ENCODE results near the gene NAA60. TPM values are rescaled to one million over a fixed set of nuclear protein-coding genes. Genes with fewer than 3 reads are reported as not detected.

NAA60 gene
- total and polyA plus RNA-seq, 2 donors from 2014 or later = 51.6 to 66.6 TPM

DNA sequence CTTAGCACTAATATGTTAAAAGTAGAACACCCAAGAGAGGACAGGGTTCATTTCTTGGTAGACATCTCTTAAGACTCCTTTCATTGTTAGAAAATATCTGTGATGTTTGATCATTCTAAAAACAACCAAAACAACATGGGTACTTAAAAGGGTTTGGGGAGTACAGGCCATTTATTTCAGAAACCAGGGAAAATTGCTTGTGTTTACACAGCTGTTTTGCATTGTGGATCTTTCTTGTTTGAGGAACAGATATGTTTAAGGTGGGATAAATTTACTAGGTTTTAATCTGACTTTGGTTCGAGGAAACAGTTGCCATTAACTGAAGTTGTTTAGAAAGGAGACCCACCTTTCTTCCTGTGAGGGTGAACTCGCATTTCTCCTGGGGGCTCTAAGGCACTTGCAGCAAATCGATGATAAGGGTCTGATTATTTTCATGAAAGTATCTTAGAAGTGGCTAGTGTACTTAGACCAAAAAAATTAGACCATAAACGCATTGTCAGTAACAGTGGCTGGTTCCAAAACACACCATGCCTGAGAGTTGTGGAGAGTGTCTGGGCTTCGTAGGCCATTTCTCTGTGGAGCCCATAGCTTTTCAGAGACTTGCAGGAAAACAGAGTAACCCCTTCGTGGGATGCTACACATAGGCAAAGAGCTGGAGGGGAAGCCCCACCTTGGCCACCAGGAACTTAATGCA, 75.0 kb downstream of the NAA60 start:
- TF ChIP-seq, protein P1, sequence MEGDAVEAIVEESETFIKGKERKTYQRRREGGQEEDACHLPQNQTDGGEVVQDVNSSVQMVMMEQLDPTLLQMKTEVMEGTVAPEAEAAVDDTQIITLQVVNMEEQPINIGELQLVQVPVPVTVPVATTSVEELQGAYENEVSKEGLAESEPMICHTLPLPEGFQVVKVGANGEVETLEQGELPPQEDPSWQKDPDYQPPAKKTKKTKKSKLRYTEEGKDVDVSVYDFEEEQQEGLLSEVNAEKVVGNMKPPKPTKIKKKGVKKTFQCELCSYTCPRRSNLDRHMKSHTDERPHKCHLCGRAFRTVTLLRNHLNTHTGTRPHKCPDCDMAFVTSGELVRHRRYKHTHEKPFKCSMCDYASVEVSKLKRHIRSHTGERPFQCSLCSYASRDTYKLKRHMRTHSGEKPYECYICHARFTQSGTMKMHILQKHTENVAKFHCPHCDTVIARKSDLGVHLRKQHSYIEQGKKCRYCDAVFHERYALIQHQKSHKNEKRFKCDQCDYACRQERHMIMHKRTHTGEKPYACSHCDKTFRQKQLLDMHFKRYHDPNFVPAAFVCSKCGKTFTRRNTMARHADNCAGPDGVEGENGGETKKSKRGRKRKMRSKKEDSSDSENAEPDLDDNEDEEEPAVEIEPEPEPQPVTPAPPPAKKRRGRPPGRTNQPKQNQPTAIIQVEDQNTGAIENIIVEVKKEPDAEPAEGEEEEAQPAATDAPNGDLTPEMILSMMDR (IDR thresholded peaks at IDR 0.05; ENCODE audit: borderline replicate concordance, extremely low read depth, insufficient read depth) = no peak
- H3K4me3 ChIP-seq (ENCODE audit: low read length in 3 of 3) = no peak overlapping the region
- peaks cover 8 to 55% (median 39%) of the 10 kb centered on the region in 3 donors for H3K36me3 ChIP-seq (ENCODE audit: control insufficient read depth in 2 of 3, insufficient read depth in 3 of 3, low read length in 3 of 3)
- FAIRE-seq = no peak
- H3K9me3 ChIP-seq (ENCODE audit: control insufficient read depth in 2 of 3, insufficient read depth in 1 of 3, low read length in 3 of 3) = no peaks in the 10 kb centered on the region
- DNase-seq = peak in 2 of 5 donors; percentile 1 to 34
- no peaks in the 10 kb centered on the region for H3K27me3 ChIP-seq (ENCODE audit: control insufficient read depth, insufficient read depth, low read length)
- no peak overlapping the region for H3K27ac ChIP-seq (ENCODE audit: low read depth in 2 of 2, low read length in 2 of 2)
- no peak overlapping the region for H3K9ac ChIP-seq (ENCODE audit: low read length in 3 of 3)
- intact Hi-C loops (cut with DNase I) = no loop called here
- no peaks in the 10 kb centered on the region for H3K4me1 ChIP-seq (ENCODE audit: control insufficient read depth in 2 of 3, insufficient read depth in 2 of 3, low read depth in 1 of 3, low read length in 3 of 3)

DNA sequence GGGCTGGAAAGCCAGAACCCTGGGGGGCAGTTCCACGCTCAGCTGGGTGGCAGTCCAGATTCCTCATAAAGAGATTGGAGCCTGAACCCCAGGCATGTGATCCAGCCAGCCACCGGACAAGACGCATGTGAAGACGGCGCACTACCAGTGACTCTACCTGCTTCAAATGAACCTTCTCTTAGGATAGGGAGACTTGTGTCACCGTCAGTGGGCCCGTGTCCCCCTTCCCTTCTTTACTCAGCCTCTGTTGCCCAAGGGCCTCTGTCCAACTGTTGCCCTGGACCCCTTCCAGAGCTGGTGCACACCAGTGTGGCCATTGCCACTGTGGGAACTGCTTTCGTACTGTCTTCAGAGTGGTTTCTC, 75.5 kb downstream of the NAA60 start:
- no peaks in the 10 kb centered on the region for H3K9me3 ChIP-seq (ENCODE audit: control insufficient read depth in 2 of 3, insufficient read depth in 1 of 3, low read length in 3 of 3)
- no peak for FAIRE-seq
- H3K27me3 ChIP-seq (ENCODE audit: control insufficient read depth, insufficient read depth, low read length) = no peaks in the 10 kb centered on the region
- intact Hi-C loops (cut with DNase I) = no loop called here
- DNase-seq = peak in 1 of 5 donors; percentile 11
- no peak overlapping the region for H3K9ac ChIP-seq (ENCODE audit: low read length in 3 of 3)
- peaks cover 8 to 55% (median 39%) of the 10 kb centered on the region in 3 donors for H3K36me3 ChIP-seq (ENCODE audit: control insufficient read depth in 2 of 3, insufficient read depth in 3 of 3, low read length in 3 of 3)
- no peak overlapping the region for H3K27ac ChIP-seq (ENCODE audit: low read depth in 2 of 2, low read length in 2 of 2)
- H3K4me1 ChIP-seq (ENCODE audit: control insufficient read depth in 2 of 3, insufficient read depth in 2 of 3, low read depth in 1 of 3, low read length in 3 of 3) = no peaks in the 10 kb centered on the region
- H3K4me3 ChIP-seq (ENCODE audit: low read length in 3 of 3) = no peak overlapping the region
- TF ChIP-seq, protein P1 (IDR thresholded peaks at IDR 0.05; ENCODE audit: borderline replicate concordance, extremely low read depth, insufficient read depth) = no peak

DNA sequence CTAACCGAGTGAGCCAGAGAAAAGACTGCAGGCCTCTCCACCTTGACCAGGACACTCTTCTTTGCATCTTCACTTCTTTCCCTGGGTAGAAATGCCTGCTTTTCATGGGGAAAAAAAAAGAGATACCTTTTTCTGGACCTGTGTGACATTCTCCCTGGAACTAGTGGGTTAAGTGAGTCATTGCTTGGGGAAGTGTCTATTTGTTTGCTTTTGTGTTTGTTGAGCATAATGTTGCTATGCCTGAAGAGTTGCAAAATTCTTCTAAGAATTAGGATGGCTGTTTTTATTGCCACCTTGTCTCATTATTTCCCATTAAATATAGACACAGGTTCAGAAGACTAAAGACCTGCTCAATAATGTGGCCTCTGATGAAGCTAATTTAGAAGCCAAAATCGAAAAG, 76.1 kb downstream of the NAA60 start:
- intact Hi-C loops (cut with DNase I) = no loop called here
- no peak for FAIRE-seq
- H3K4me3 ChIP-seq (ENCODE audit: low read length in 3 of 3) = no peak overlapping the region
- no peak overlapping the region for H3K27ac ChIP-seq (ENCODE audit: low read depth in 2 of 2, low read length in 2 of 2)
- H3K4me1 ChIP-seq (ENCODE audit: control insufficient read depth in 2 of 3, insufficient read depth in 2 of 3, low read depth in 1 of 3, low read length in 3 of 3) = no peaks in the 10 kb centered on the region
- no peaks in the 10 kb centered on the region for H3K27me3 ChIP-seq (ENCODE audit: control insufficient read depth, insufficient read depth, low read length)
- H3K9ac ChIP-seq (ENCODE audit: low read length in 3 of 3) = no peak overlapping the region
- H3K9me3 ChIP-seq (ENCODE audit: control insufficient read depth in 2 of 3, insufficient read depth in 1 of 3, low read length in 3 of 3) = no peaks in the 10 kb centered on the region
- H3K36me3 ChIP-seq (ENCODE audit: control insufficient read depth in 2 of 3, insufficient read depth in 3 of 3, low read length in 3 of 3) = peaks cover 8 to 52% (median 34%) of the 10 kb centered on the region in 3 donors
- no peak for DNase-seq
- TF ChIP-seq, protein P1 (IDR thresholded peaks at IDR 0.05; ENCODE audit: borderline replicate concordance, extremely low read depth, insufficient read depth) = no peak
